Ovary (tissue), 10 donors: Measurements from ENCODE around the gene DNASE1L2. TPM values are rescaled to one million over a fixed set of nuclear protein-coding genes. Genes with fewer than 3 reads are reported as not detected.

Source experiments
- DNase-seq, 5 donors: peaks; one replicate each; pipeline ENCODE4 v3.0.0-alpha.2; 2019 to 2020
- H3K27ac ChIP-seq, 2 donors: fragments of 200-600 bp; one replicate each; pipeline versions ENCODE4 v1.5.1 to v1.8.0; 2019 to 2022
- H3K27me3 ChIP-seq: fragments of 200-600 bp; one replicate; pipeline ENCODE4 v1.8.0; 2022
- H3K36me3 ChIP-seq: fragments of 200-600 bp; sonication (generic); one replicate; pipeline ENCODE4 v1.5.1; 2019
- H3K4me1 ChIP-seq: one replicate; pipeline ENCODE4 v1.8.1; 2013; ENCODE audit warnings: mild to moderate bottlenecking, moderate library complexity; ENCODE audit not compliant: insufficient read depth
- H3K4me3 ChIP-seq: fragments of 200-600 bp; sonication (generic); one replicate; pipeline ENCODE4 v1.5.1; 2017
- H3K9me3 ChIP-seq, 2 donors: fragments of 200-600 bp in 1 of 2; sonication (generic) in 1 of 2; one replicate each; pipeline versions ENCODE4 v1.5.1 to v1.8.1; 2013 to 2019; ENCODE audit warnings: mild to moderate bottlenecking in 1 of 2, moderate library complexity in 1 of 2
- CTCF ChIP-seq, 3 donors: fragments of 450-650 bp in 2 of 3; fragments of 200-600 bp in 1 of 3; IDR thresholded peaks; one replicate each; pipeline versions ENCODE4 v1.5.1 to v1.8.0; 2016 to 2022; ENCODE audit warnings: antibody characterized with exemption in 3 of 3, mild to moderate bottlenecking in 1 of 3
- EP300 ChIP-seq: sonication (generic); formaldehyde crosslinking; IDR thresholded peaks from one replicate; pipeline ENCODE4 v1.6.1; 2017; ENCODE audit warnings: antibody characterized with exemption
- POLR2A ChIP-seq: fragments of 450-650 bp; IDR thresholded peaks from one replicate; pipeline ENCODE4 v1.6.1; 2017; ENCODE audit warnings: antibody characterized with exemption, mild to moderate bottlenecking, moderate library complexity
- WGBS, 3 donors: extraction: QIAGEN DNeasy Blood & Tissue Kit in 1 of 3; methylation state at CpG; one replicate each; pipeline versions ENCODE4 v1.1.5 to v1.1.7; 2013 to 2017; 5-methylcytosine and 5-hydroxymethylcytosine counted together
- intact Hi-C, 4 donors: fragments of 100-400 bp; cut with DNase I; formaldehyde crosslinking; loops; one replicate each; pipeline versions ENCODE4 v1.11.0 to v1.15.1; 2022 to 2023
- long read RNA-seq, 3 donors: library from polyadenylated mRNA in 2 of 3; unstranded in 2 of 3; transcript quantifications; one replicate each; pipeline ENCODE4 v2.0.0 and lab custom pipeline, GENCODE V29; 2021 to 2026
- polyA plus RNA-seq, 2 donors: library from polyadenylated mRNA; stranded (reverse); fragments of 200-250 nt in 1 of 2; fragments of 350-450 nt in 1 of 2; fragmentation: Illumina TruSeq in 1 of 2; extraction: RNeasy Lipid Tissue Mini Kit (QIAGEN cat#74804) in 1 of 2; gene quantifications; one replicate each; pipeline ENCODE4 v1.2.3, GENCODE V29; 2013 to 2014
- total RNA-seq, 7 donors: library from RNA; depleted of rRNA in 2 of 7; stranded (reverse); fragments of >200 nt in 2 of 7; fragmentation: NEBNext Ultra II Directional in 3 of 7; extraction: Animal tissue kit (Norgen Biotek cat#: 25700) in 3 of 7; gene quantifications; one replicate each; pipeline versions ENCODE4 v1.1.0 to v1.2.4, GENCODE V29; 2016 to 2023
- donor health status: DM: no; HTN: no; CAD: no; lungs with moderate emphysema.
- donor health status: DM: no; HTN: no; CAD: no.
- donor health status: Bipolar disorder and iron deficiency.
- donor health status: DM: yes; HTN: yes; CAD: no.
- donor health status: DM: no; HTN: no; CAD: no.
- donor health status: DM: yes; HTN: yes; CAD: no.

The DNASE1L2 gene
- 1 to 10 TPM in 1 of 7 donors, under 1 TPM in 6; 0.37 to 1.1 (median 0.75) TPM for total RNA-seq
- polyA plus RNA-seq: under 1 TPM in 1 of 2 donors, not detected in 1; 0.69 TPM
- long read RNA-seq, donor 1: 0 reads
- long read RNA-seq, donor 2, partial matches to known transcripts: 0 of 1 reads
- long read RNA-seq, donor 2, other reads (novel, unspliced or antisense): 0 of 1 reads
- long read RNA-seq, donor 3, partial matches to known transcripts: 0 of 1 reads
- long read RNA-seq, donor 3, other reads (novel, unspliced or antisense): 1 of 1 reads

- WGBS, 3 donors: 2 to 3% (median 2%) methylated on average over 50 to 64 of the region's 64 CpGs
- no peak for TF ChIP-seq CTCF (IDR thresholded peaks at IDR 0.05)
- TF ChIP-seq POLR2A: no peak
- no peak for TF ChIP-seq EP300
- Histone ChIP-seq H3K4me3 (no peak within 1 kb of the TSS), H3K4me1 (peaks cover 7% of the 10 kb centered on the region), H3K27ac (no peak within 1 kb of the TSS), H3K27me3 (no peaks in the 10 kb centered on the region), H3K9me3 (peaks cover 0 to 3% of the 10 kb centered on the region in 2 donors), H3K36me3 (no peaks in the 10 kb centered on the region)
- peak in 1 of 5 donors; percentile 20 for DNase-seq
- intact Hi-C loops: no loop called here
These were observed at the start of gene DNASE1L2 for GRCh38 chr16:2236337-2237101. Gene DNASE1L2, plus strand, starts transcription at chr16:2236444. Its CDS starts 373 bp downstream, at chr16:2236817.

- no peak for DNase-seq
- intact Hi-C loops: no loop called here
- H3K36me3 ChIP-seq: no peaks in the 10 kb centered on the region
- TF ChIP-seq POLR2A (no peak), CTCF (IDR thresholded peaks at IDR 0.05) (no peak), EP300 (no peak)
- H3K27ac ChIP-seq: no peak overlapping the region
- H3K4me1 ChIP-seq: no peaks in the 10 kb centered on the region
- 90 to 91% (median 91%) methylated on average over 20 of the region's 20 CpGs for WGBS, 3 donors
- H3K4me3 ChIP-seq: no peak overlapping the region
- H3K27me3 ChIP-seq: no peaks in the 10 kb centered on the region
- H3K9me3 ChIP-seq: no peaks in the 10 kb centered on the region
These were observed 49.7 kb upstream of the DNASE1L2 start for GRCh38 chr16:2186505-2186904.

- TF ChIP-seq POLR2A: no peak
- no peak for TF ChIP-seq EP300
- no peak for TF ChIP-seq CTCF (IDR thresholded peaks at IDR 0.05)
- intact Hi-C loops: no loop called here
- no peak overlapping the region for H3K4me3 ChIP-seq
- 67 to 73% (median 72%) methylated on average over 17 of the region's 17 CpGs for WGBS, 3 donors
- no peaks in the 10 kb centered on the region for H3K9me3 ChIP-seq
- H3K36me3 ChIP-seq: no peaks in the 10 kb centered on the region
- DNase-seq: no peak
- H3K4me1 ChIP-seq: no peaks in the 10 kb centered on the region
- H3K27me3 ChIP-seq: no peaks in the 10 kb centered on the region
- no peak overlapping the region for H3K27ac ChIP-seq
These were observed 49.0 kb upstream of the DNASE1L2 start for GRCh38 chr16:2187212-2187611.

GRCh38 chr16:2188395-2188794 is 47.8 kb upstream of the DNASE1L2 start:
- DNase-seq: no peak
- H3K9me3 ChIP-seq: no peaks in the 10 kb centered on the region
- intact Hi-C loops: no loop called here
- H3K27ac ChIP-seq: no peak overlapping the region
- WGBS, 3 donors: 93 to 96% (median 95%) methylated on average over 8 of the region's 8 CpGs
- H3K36me3 ChIP-seq: no peaks in the 10 kb centered on the region
- no peak for TF ChIP-seq CTCF (IDR thresholded peaks at IDR 0.05)
- TF ChIP-seq POLR2A: no peak
- no peak for TF ChIP-seq EP300
- no peaks in the 10 kb centered on the region for H3K4me1 ChIP-seq
- no peaks in the 10 kb centered on the region for H3K27me3 ChIP-seq
- no peak overlapping the region for H3K4me3 ChIP-seq
